ENCODE results near the gene ETFA.

GRCh38 chr15:76222159-76222558 lies 89.1 kb downstream of the ETFA start:
- TF ChIP-seq CTCF (IDR thresholded peaks at IDR 0.05) = no peak
- no peak for TF ChIP-seq ZFX (IDR thresholded peaks at IDR 0.05; ENCODE audit: borderline replicate concordance)
